ENCODE measurements around the gene RASSF7.

Gene RASSF7

DNA sequence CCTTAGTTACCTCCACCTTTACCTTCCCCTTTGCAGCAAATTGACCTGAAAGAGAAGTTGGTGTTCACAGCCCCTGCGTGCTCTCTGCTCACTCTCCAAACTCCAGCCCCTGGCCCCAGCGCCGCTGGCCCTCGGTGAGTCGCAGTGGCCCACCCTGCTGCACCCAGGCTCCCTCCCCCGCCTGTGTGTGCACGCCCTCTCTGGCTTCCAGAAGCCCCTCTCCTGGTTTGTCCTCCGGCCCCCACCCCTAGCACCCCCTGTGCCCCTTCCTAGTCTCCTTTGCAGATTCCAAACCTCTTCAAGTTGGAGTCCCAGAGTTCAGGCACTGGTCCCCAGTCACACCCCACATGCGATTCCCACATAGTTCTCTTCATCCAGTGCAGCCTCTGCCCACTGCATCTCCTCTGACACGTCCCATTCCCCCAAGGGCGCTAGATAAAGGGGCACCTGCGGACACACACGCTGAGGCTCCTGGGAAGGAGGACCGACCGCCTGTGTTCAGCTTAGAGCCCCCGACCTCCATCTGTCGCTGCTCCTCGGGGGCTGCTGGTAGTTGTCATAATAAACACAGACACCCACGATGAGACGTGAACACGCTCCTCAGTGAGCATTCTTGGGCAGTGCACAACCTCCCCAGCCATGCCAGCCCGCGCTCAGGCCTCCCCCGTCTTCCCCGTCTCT, 14.0 kb downstream of the RASSF7 start:
- peak overlapping the region; percentile 99 for H3K4me2 ChIP-seq
- H3K9ac ChIP-seq, result peak overlapping the region; percentile 76; the same call in 1 of the 2 replicates
- no peak for TF ChIP-seq Cebpa-rat (IDR thresholded peaks at IDR 0.05)
- H3K36me3 ChIP-seq, result peaks cover 15% of the 10 kb centered on the region
- H4K20me1 ChIP-seq, result peaks cover 40% of the 10 kb centered on the region
- H3K27me3 ChIP-seq, result peaks cover 16% of the 10 kb centered on the region
- H3K27ac ChIP-seq, result no peak overlapping the region
- H3K4me1 ChIP-seq, result peaks cover 58% of the 10 kb centered on the region
- no peaks in the 10 kb centered on the region for H3K9me3 ChIP-seq
- H3K4me3 ChIP-seq, result peak overlapping the region; percentile 73

DNA sequence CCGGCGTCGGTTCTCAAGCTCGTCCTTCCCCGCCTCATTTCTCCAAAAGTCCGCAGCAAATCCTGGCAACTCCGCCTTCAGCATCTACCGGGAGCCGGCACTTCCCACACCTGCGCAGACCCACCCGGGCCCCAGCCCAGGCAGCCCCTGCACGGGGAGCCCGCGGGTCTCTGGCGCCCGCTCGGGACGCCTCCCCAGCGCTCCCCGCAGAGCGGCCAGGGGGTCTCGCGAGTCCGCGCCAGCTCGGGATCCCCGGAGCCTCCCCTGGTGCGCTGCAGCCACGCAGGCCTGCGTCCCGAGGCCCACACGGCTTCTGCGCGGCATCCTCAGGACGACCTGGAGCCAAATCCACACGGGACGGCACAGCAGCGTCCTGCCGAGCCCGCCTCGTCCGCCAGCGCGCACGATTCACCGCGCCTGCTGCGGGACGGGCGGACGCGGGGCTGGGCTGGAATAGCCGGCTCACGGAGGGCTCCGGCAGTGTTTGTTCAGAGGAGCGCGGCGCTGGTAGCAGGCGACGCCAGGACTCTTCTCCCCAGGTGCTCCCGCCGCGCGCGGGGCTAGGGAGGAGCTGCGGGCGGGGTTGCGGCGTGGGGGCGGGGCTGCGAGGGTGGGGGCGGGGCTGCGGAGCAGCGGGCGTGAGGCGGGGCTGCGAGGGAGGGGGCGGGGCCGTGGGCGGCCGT, 14.7 kb downstream of the RASSF7 start:
- H3K36me3 ChIP-seq, result peaks cover 22% of the 10 kb centered on the region
- peak overlapping the region; percentile 99 for H3K4me2 ChIP-seq
- H3K27ac ChIP-seq, result peak overlapping the region; percentile 41; the same call in 1 of the 2 replicates
- peaks cover 58% of the 10 kb centered on the region for H3K4me1 ChIP-seq
- H3K4me3 ChIP-seq, result peak overlapping the region; percentile 73
- TF ChIP-seq Cebpa-rat (IDR thresholded peaks at IDR 0.05), result no peak
- H4K20me1 ChIP-seq, result peaks cover 47% of the 10 kb centered on the region
- peak overlapping the region; percentile 76 for H3K9ac ChIP-seq
- no peaks in the 10 kb centered on the region for H3K9me3 ChIP-seq
- H3K27me3 ChIP-seq, result peaks cover 16% of the 10 kb centered on the region

DNA sequence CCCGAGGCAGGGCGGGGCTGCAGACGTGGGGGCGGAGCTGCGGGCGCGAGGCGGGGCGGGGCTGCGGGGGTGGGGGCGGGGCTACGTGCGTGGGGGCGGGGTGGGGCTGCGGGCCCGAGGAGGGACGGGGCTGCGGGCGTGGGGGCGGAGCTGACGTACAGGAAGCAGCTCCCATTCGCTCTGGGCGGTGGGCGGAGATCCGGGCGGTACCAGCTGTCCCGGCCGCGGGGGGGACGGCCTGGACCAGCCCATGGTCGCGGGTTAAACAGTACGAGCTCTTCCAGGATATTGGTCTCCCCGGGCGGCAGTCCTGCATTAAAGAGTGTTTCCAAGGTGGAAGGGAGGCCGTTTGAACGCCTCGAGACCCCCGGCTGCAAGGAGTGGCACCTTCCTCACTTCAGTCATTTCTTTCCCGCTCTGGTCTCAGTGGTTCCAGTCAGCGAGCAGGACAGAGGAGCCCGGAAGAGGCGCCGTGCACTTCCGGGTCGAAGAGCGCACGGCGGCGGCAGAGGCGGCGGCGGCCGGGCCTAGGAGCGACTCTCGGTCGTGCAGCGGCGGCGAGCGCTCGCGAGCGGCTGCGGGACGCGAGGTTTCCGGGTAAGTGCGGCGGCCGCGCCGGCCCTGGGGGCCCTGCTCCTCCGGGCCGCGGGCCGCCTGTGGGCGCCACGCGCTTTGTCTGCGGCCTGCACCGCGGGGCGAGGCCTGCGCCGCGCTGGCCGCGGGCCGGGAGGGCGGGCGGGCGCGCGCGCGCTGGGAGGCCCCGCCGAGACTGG, 15.4 kb downstream of the RASSF7 start, which contains the start of gene PHRF1:
PHRF1 (plus strand) TSS at position 475 of the 773 bp plus-strand sequence. CDS start 5,043 bp downstream, outside the sequence.
- peaks cover 53% of the 10 kb centered on the region for H3K4me1 ChIP-seq
- no peaks in the 10 kb centered on the region for H3K9me3 ChIP-seq
- no peak for TF ChIP-seq Cebpa-rat (IDR thresholded peaks at IDR 0.05)

DNA sequence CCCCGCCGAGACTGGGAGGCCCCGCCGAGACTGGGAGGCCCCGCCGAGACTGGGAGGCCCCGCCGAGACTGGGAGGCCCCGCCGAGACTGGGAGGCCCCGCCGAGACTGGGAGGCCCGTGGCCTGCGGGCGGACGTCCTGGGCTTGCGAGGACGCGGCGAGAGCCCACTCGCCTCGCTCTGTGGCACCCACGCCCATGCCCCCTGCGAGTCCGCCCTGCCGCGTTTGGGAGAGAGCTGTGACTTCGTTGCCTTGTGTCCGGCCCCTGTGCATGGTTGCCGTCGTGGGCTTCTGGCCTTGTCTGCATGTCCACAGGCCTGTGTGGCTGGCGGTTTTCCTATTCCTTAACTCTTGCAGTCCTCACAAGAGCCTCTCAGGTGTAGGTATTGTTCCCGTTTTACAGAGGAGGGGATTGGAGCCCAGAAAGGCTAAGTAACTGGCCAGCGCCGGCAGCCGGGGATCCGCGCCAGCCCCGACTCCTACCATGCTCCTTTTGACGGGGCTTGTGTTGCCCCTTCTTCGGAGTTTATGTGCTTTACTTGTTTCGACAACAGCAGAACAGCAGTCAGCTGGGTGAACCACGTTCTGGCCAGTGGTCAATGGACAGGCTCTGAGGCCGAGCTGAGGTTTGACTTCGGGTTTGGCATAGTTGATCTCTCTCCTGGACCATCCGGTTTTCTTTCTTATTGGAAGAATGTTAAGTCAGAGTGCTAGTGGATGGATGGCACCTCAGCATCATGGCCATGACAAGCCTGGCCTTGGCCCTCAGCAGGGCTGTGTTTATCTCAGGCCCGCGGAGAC, 16.2 kb downstream of the RASSF7 start:
- Histone ChIP-seq H3K4me1 (peaks cover 52% of the 10 kb centered on the region), H4K20me1 (peaks cover 62% of the 10 kb centered on the region), H3K36me3 (peaks cover 37% of the 10 kb centered on the region), H3K27me3 (peaks cover 16% of the 10 kb centered on the region), H3K27ac (peak overlapping the region; percentile 100), H3K4me3 (peak overlapping the region; percentile 86), H3K9ac (peak overlapping the region; percentile 100), H3K4me2 (peak overlapping the region; percentile 100), H3K9me3 (no peaks in the 10 kb centered on the region)
- TF ChIP-seq Cebpa-rat (IDR thresholded peaks at IDR 0.05), result no peak

More for the DNA sequence above, 15.4 kb downstream of the RASSF7 start, which contains the start of gene PHRF1:
- Histone ChIP-seq H3K27ac (peak within 1 kb of the TSS; percentile 100), H4K20me1 (peaks cover 54% of the 10 kb centered on the region), H3K4me2 (peak within 1 kb of the TSS; percentile 100), H3K36me3 (peaks cover 29% of the 10 kb centered on the region), H3K27me3 (peaks cover 16% of the 10 kb centered on the region), H3K4me3 (peak within 1 kb of the TSS; percentile 86), H3K9ac (peak within 1 kb of the TSS; percentile 100)

DNA sequence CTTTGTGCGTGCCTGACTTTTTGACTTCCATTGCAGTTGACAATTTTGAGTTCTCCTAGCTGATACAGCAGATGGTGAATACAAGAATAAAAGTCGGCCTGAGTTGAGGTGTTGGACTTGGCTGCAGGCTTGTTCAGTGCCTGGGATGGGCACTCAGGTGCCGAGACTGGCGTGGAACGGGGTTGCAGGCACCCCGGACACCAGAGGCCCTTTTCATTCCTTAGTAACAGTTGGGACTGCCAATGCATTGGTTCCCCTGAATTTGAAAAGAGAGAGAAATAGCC, 16.8 kb downstream of the RASSF7 start:
- H3K9ac ChIP-seq, result peak overlapping the region; percentile 100

DNA sequence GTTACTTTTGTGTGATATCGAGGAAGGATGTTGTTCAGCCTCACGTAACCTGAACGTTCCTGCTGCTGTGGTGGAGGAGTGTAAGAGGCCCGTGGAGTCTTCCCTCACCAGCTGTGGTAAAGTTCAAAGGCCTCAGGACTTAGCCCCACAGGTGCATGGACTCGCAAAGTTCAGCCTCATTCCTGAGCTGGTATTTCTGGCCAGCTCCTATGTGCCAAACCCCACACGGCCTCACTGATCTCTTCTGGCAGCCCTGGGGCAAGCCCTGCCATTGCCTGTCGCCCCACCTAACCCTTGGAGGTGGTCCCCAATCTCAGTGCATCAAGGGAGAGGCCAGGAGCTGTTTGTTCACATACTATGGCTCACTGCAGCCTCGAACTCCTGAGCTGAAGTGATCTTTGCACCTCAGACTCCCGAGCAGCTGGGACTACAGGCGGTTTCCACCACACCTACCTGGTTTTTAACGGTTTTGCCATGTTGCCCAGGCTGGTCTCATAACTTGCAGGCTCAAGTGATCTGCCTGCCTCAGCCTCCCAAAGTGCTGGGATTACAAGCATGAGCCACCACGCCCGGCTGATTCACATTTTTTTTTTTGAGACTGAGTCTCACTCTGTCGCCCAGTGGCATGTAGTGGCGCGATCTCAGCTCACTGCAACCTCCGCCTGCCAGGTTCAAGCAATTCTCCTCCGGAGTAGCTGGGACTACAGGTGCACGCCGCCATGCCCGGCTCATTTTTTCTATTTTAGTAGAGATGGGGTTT, 17.7 kb downstream of the RASSF7 start:
- H3K27me3 ChIP-seq, result peaks cover 16% of the 10 kb centered on the region
- peak overlapping the region; percentile 86 for H3K4me3 ChIP-seq
- no peak for TF ChIP-seq Cebpa-rat (IDR thresholded peaks at IDR 0.05)
- H3K27ac ChIP-seq, result no peak overlapping the region
- H3K9me3 ChIP-seq, result no peaks in the 10 kb centered on the region
- peak overlapping the region; percentile 100 for H3K4me2 ChIP-seq
- peaks cover 52% of the 10 kb centered on the region for H3K4me1 ChIP-seq
- peaks cover 52% of the 10 kb centered on the region for H3K36me3 ChIP-seq
- peak overlapping the region; percentile 100 for H3K9ac ChIP-seq
- peaks cover 77% of the 10 kb centered on the region for H4K20me1 ChIP-seq

More for the DNA sequence above, 16.8 kb downstream of the RASSF7 start:
- Histone ChIP-seq H3K9me3 (no peaks in the 10 kb centered on the region), H3K27me3 (peaks cover 16% of the 10 kb centered on the region), H3K36me3 (peaks cover 43% of the 10 kb centered on the region), H4K20me1 (peaks cover 68% of the 10 kb centered on the region), H3K4me1 (peaks cover 52% of the 10 kb centered on the region), H3K4me3 (peak overlapping the region; percentile 86), H3K4me2 (peak overlapping the region; percentile 100), H3K27ac (peak overlapping the region; percentile 100; the same call in 1 of the 2 replicates)
- no peak for TF ChIP-seq Cebpa-rat (IDR thresholded peaks at IDR 0.05)

DNA sequence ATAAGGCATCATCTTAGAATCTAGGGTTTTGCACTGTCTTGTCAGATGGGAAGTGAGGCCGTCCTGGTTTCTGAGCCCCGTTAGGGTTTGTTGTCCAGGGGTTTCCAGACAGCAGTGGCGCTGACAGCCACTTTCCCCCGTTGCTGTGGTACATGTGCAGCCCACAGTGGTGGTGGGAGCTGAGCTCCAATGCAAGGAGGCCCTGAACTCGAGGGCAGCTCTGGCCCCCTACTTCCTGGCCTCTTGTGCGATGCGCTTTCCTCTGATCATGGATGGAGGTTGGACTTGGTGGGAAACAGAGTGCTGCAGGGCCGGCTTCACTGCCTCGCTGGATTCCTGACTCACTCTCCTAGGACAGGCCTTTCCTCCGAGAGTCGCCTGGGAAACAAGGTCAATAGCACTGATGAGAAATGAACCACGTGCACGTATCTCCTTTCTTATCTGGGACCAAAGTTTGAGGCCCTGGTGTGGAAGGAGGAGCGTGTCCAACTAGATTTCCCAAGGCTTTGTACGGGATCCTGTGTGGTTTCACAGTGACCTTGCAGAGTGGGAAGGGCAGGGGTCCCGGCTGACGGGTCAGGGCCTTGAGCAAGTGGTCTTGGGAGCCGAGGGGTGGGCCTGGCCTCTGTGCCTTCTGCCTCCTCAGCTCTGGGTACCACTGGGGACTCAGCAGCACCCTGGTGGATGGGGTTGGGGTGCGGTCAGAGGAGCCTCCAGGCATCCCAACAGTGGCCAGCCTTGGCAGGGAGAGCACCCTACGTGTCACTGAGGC, 19.2 kb downstream of the RASSF7 start:
- H3K27ac ChIP-seq, result no peak overlapping the region
- H3K36me3 ChIP-seq, result peaks cover 67% of the 10 kb centered on the region
- H3K4me3 ChIP-seq, result no peak overlapping the region
- no peaks in the 10 kb centered on the region for H3K9me3 ChIP-seq
- H3K4me2 ChIP-seq, result no peak overlapping the region
- H3K4me1 ChIP-seq, result peaks cover 39% of the 10 kb centered on the region
- peaks cover 6% of the 10 kb centered on the region; the same call in 1 of the 2 replicates for H3K27me3 ChIP-seq
- peaks cover 91% of the 10 kb centered on the region for H4K20me1 ChIP-seq
- no peak for TF ChIP-seq Cebpa-rat (IDR thresholded peaks at IDR 0.05)
- peak overlapping the region; percentile 34; the same call in 1 of the 2 replicates for H3K9ac ChIP-seq

DNA sequence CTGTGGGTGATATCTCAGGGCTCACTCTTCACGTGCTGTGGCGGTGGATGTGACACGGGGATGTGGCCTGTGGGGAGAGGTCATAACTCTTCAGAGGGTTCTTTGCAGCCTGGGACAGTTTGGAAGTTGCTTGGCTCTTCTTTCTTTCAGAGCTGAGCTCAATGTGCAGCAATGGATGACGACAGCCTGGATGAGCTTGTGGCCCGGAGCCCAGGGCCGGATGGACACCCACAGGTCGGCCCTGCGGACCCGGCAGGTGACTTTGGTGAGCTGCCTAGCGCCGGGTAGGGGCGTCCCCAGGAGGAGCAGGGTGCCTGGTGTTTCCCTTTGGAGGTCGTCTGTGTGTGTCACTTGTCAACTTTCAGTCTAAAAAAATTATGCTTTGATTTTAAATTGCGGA, 20.6 kb downstream of the RASSF7 start:
- TF ChIP-seq Cebpa-rat (IDR thresholded peaks at IDR 0.05), result no peak
- peaks cover 100% of the 10 kb centered on the region for H4K20me1 ChIP-seq
- H3K9me3 ChIP-seq, result no peaks in the 10 kb centered on the region
- peaks cover 80% of the 10 kb centered on the region for H3K36me3 ChIP-seq
- H3K4me3 ChIP-seq, result no peak overlapping the region
- H3K27me3 ChIP-seq, result no peaks in the 10 kb centered on the region
- no peak overlapping the region for H3K27ac ChIP-seq
- H3K4me1 ChIP-seq, result peaks cover 33% of the 10 kb centered on the region
- H3K9ac ChIP-seq, result no peak overlapping the region
- H3K4me2 ChIP-seq, result no peak overlapping the region
